ENCODE measurements around the gene SP6.

SP6 gene

GRCh38 chr17:47856830-47857229 is 5.9 kb upstream of the SP6 start:
- no peak for DNase-seq (ENCODE audit: low read depth in 2 of 2)

GRCh38 chr17:47855737-47856136 is 4.8 kb upstream of the SP6 start:
- no peak for DNase-seq (ENCODE audit: low read depth in 2 of 2)

GRCh38 chr17:47853616-47854015 is 2.7 kb upstream of the SP6 start:
- DNase-seq (ENCODE audit: low read depth in 2 of 2), result no peak

- DNase-seq (ENCODE audit: low read depth in 2 of 2), result no peak
Measured at GRCh38 chr17:47852113-47852949, 1.4 kb upstream of the SP6 start.

GRCh38 chr17:47851764-47852112 is 775 bp upstream of the SP6 start:
- DNase-seq (ENCODE audit: low read depth in 2 of 2), result no peak

GRCh38 chr17:47850373-47850691 is 631 bp downstream of the SP6 start:
- no peak for DNase-seq (ENCODE audit: low read depth in 2 of 2)

- no peak for DNase-seq (ENCODE audit: low read depth in 2 of 2)
Measured at GRCh38 chr17:47848198-47848513, 2.8 kb downstream of the SP6 start.

GRCh38 chr17:47847341-47848197 is 3.4 kb downstream of the SP6 start:
- DNase-seq (ENCODE audit: low read depth in 2 of 2), result no peak

- DNase-seq (ENCODE audit: low read depth in 2 of 2), result no peak
Measured at GRCh38 chr17:47846716-47847340, 4.1 kb downstream of the SP6 start.

- DNase-seq (ENCODE audit: low read depth in 2 of 2), result no peak
Measured at GRCh38 chr17:47845716-47846075, 5.3 kb downstream of the SP6 start.

- no peak for DNase-seq (ENCODE audit: low read depth in 2 of 2)
Measured at GRCh38 chr17:47844814-47845715, 5.9 kb downstream of the SP6 start.

- DNase-seq (ENCODE audit: low read depth in 2 of 2), result no peak
Measured at GRCh38 chr17:47844227-47844626, 6.7 kb downstream of the SP6 start.

- no peak for DNase-seq (ENCODE audit: low read depth in 2 of 2)
Measured at GRCh38 chr17:47843391-47843730, 7.6 kb downstream of the SP6 start.

- DNase-seq (ENCODE audit: low read depth in 2 of 2), result no peak
Measured at GRCh38 chr17:47841488-47842291, 9.3 kb downstream of the SP6 start.

- peak; percentile 45 to 46 for DNase-seq (ENCODE audit: low read depth in 2 of 2)
Measured at GRCh38 chr17:47840742-47841487, 10.0 kb downstream of the SP6 start, which contains the start of gene SCRN2. Gene SCRN2 (minus strand): TSS chr17:47841273. CDS start chr17:47840843, 430 bp downstream.

- no peak for DNase-seq (ENCODE audit: low read depth in 2 of 2)
Measured at GRCh38 chr17:47840001-47840741, 10.8 kb downstream of the SP6 start.

- DNase-seq (ENCODE audit: low read depth in 2 of 2), result no peak
Measured at GRCh38 chr17:47839071-47839470, 11.9 kb downstream of the SP6 start.

GRCh38 chr17:47838636-47839035 is 12.3 kb downstream of the SP6 start:
- no peak for DNase-seq (ENCODE audit: low read depth in 2 of 2)

GRCh38 chr17:47837401-47838039 is 13.4 kb downstream of the SP6 start:
- DNase-seq (ENCODE audit: low read depth in 2 of 2), result no peak
